Loucy (cell line): ENCODE data around the gene FBN1.

Source experiments
- H2AFZ ChIP-seq: fragments of 200-600 bp; sonication (generic); 2 replicates; pipeline ENCODE4 v1.6.0; 2016; ENCODE audit warnings: antibody characterized with exemption, mild to moderate bottlenecking, low read length, moderate library complexity
- H3F3A ChIP-seq: fragments of 200-600 bp; 2 replicates; pipeline ENCODE4 v1.6.0; 2016; ENCODE audit warnings: antibody characterized with exemption, low read depth, mild to moderate bottlenecking
- H3K27me3 ChIP-seq: fragments of 200-600 bp; sonication (generic); 2 replicates; pipeline ENCODE4 v1.6.1; 2014; ENCODE audit warnings: low read length, mild to moderate bottlenecking; ENCODE audit not compliant: insufficient read depth, poor library complexity, severe bottlenecking
- H3K36me3 ChIP-seq: fragments of 200-600 bp; sonication (generic); 2 replicates; pipeline ENCODE4 v1.6.1; 2016; ENCODE audit warnings: low read length; ENCODE audit not compliant: insufficient read depth
- H3K4me1 ChIP-seq: fragments of 200-600 bp; sonication (generic); 2 replicates; pipeline ENCODE4 v1.5.1; 2014; ENCODE audit warnings: low read length, mild to moderate bottlenecking; ENCODE audit not compliant: insufficient read depth, poor library complexity, severe bottlenecking
- H3K4me2 ChIP-seq: fragments of 200-600 bp; sonication (generic); 2 replicates; pipeline ENCODE4 v1.6.0; 2014; ENCODE audit warnings: antibody characterized with exemption, low read length, low read depth, mild to moderate bottlenecking; ENCODE audit not compliant: poor library complexity, severe bottlenecking
- H3K4me3 ChIP-seq: fragments of 200-600 bp; sonication (generic); 2 replicates; pipeline ENCODE4 v1.5.1; 2014; ENCODE audit warnings: low read length, mild to moderate bottlenecking, mixed read lengths; ENCODE audit not compliant: poor library complexity, severe bottlenecking
- H3K79me2 ChIP-seq: fragments of 200-600 bp; sonication (generic); 2 replicates; pipeline ENCODE4 v1.6.1; 2014; ENCODE audit warnings: low read length; ENCODE audit not compliant: insufficient read depth
- H3K9ac ChIP-seq: fragments of 200-600 bp; sonication (generic); 2 replicates; pipeline ENCODE4 v1.6.0; 2014; ENCODE audit warnings: mild to moderate bottlenecking, low read depth, low read length, moderate library complexity; ENCODE audit not compliant: poor library complexity, severe bottlenecking
- H3K9me2 ChIP-seq: fragments of 200-600 bp; sonication (generic); replicated peaks from 2 replicates; pipeline ENCODE4 v1.6.1; 2016; ENCODE audit warnings: low read depth, low read length, mixed read lengths
- H3K9me3 ChIP-seq: fragments of 200-600 bp; sonication (generic); 2 replicates; pipeline ENCODE4 v1.6.1; 2014; ENCODE audit warnings: mild to moderate bottlenecking, antibody characterized with exemption, low read length, low read depth; ENCODE audit not compliant: insufficient read depth
- H4K20me1 ChIP-seq: fragments of 200-600 bp; sonication (generic); 2 replicates; pipeline ENCODE4 v1.6.0; 2014; ENCODE audit warnings: antibody characterized with exemption, low read length, mild to moderate bottlenecking; ENCODE audit not compliant: insufficient read depth, poor library complexity, severe bottlenecking
- EZH2phosphoT487 ChIP-seq: fragments of 200-600 bp; IDR thresholded peaks from 2 replicates; pipeline ENCODE4 v1.6.1; 2018; ENCODE audit warnings: antibody characterized with exemption, mild to moderate bottlenecking, moderate library complexity, borderline replicate concordance
- TF ChIP-seq, protein P1 (sequence below): fragments of 200-600 bp; sonication (generic); conservative IDR thresholded peaks from 2 replicates; pipeline ENCODE4 v1.5.1; 2014; ENCODE audit warnings: mild to moderate bottlenecking, antibody characterized with exemption, low read length

FBN1 gene

DNA sequence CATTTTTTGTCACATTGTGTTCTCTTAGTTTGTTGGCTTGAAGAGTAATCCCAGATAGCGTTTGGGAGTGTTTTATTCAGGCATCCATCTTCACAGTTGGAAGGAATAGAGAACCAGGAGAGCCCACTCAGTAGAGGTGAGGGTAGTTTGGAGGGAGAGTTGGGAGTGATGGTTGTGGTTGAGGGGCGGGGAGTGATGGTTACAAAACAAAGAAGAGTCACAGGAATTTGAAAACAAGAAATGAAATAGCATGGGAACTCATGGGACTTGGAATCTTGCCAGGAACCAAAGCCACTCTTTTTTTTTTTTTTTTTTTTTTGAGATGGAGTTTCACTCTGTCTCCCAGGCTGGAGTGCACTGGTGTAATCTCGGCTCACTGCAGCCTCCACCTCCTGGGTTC is 278.0 kb downstream of the FBN1 start:
- Histone ChIP-seq H2AFZ (no peak overlapping the region), H4K20me1 (no peaks in the 10 kb centered on the region), H3K9me2 (no peaks in the 10 kb centered on the region), H3K4me3 (no peak overlapping the region), H3K36me3 (no peaks in the 10 kb centered on the region), H3K4me2 (no peak overlapping the region), H3K79me2 (no peaks in the 10 kb centered on the region), H3F3A (no peaks in the 10 kb centered on the region), H3K9me3 (no peaks in the 10 kb centered on the region), H3K27me3 (peaks cover 2% of the 10 kb centered on the region), H3K4me1 (no peaks in the 10 kb centered on the region), H3K9ac (no peak overlapping the region)
- no peak for TF ChIP-seq EZH2phosphoT487
- TF ChIP-seq, protein P1, sequence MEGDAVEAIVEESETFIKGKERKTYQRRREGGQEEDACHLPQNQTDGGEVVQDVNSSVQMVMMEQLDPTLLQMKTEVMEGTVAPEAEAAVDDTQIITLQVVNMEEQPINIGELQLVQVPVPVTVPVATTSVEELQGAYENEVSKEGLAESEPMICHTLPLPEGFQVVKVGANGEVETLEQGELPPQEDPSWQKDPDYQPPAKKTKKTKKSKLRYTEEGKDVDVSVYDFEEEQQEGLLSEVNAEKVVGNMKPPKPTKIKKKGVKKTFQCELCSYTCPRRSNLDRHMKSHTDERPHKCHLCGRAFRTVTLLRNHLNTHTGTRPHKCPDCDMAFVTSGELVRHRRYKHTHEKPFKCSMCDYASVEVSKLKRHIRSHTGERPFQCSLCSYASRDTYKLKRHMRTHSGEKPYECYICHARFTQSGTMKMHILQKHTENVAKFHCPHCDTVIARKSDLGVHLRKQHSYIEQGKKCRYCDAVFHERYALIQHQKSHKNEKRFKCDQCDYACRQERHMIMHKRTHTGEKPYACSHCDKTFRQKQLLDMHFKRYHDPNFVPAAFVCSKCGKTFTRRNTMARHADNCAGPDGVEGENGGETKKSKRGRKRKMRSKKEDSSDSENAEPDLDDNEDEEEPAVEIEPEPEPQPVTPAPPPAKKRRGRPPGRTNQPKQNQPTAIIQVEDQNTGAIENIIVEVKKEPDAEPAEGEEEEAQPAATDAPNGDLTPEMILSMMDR = no peak

DNA sequence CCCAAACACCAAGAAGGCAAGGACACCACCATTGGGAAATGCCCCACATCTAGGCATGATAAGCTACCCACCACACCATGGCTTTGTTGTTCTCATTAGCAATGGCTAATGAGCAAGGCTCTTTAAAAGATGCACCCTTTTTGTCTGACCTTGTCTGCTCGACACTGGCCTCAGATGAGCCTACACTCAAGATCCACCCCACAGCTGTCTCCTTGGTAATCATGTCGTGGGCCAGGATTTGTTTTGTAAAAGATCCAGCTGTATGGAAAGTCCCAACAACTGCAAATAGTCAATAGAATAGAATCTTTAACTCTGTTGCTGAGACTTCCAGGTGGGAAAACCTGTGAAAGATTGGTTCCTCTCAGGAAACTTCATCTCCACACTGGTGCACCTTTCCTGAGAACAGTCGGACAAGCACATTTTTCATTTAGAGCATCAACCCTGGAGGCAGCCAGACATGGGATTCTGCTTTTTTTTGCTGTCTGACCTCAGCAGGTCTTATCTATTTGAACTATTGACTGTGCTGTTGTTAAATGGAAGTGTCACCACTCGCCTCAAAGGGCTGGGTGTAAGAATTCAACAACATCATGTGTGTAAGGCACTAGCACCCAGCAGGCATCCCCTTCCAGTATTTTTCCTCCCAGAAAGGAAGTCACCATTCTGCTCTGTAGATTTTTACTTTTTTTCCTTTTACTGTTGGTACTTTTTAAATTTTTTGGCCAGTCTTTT is 278.8 kb downstream of the FBN1 start:
- TF ChIP-seq, protein P1 = no peak
- no peak for TF ChIP-seq EZH2phosphoT487
- H3K4me1 ChIP-seq = no peaks in the 10 kb centered on the region
- H3K9ac ChIP-seq = no peak overlapping the region
- H3K9me2 ChIP-seq = no peaks in the 10 kb centered on the region
- H3K4me2 ChIP-seq = no peak overlapping the region
- no peak overlapping the region for H3K4me3 ChIP-seq
- no peaks in the 10 kb centered on the region for H3K36me3 ChIP-seq
- no peaks in the 10 kb centered on the region for H3K9me3 ChIP-seq
- H2AFZ ChIP-seq = no peak overlapping the region
- H3K27me3 ChIP-seq = no peaks in the 10 kb centered on the region
- H4K20me1 ChIP-seq = no peaks in the 10 kb centered on the region
- no peaks in the 10 kb centered on the region for H3K79me2 ChIP-seq
- no peaks in the 10 kb centered on the region for H3F3A ChIP-seq

DNA sequence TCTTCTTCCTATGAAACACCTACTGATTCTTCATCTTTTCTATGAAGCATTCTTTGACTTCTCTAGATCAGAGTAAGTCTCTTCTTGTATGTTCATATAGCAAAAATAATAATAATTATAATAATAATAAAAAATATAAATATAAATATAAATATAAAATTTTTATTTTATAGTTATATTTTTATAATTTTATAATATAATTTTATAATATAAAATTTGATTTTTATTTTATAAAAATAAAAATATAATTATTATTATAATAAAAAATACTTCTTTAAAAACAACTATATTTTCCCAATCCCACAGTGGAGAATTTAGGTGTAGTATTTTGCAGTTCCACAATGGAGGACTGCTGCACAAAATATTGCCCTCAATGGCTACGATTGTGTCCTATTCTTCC is 279.9 kb downstream of the FBN1 start:
- H4K20me1 ChIP-seq = no peaks in the 10 kb centered on the region
- H3K9me3 ChIP-seq = no peaks in the 10 kb centered on the region
- H3K4me3 ChIP-seq = no peak overlapping the region
- H2AFZ ChIP-seq = no peak overlapping the region
- no peak overlapping the region for H3K9ac ChIP-seq
- H3K27me3 ChIP-seq = no peaks in the 10 kb centered on the region
- no peaks in the 10 kb centered on the region for H3K4me1 ChIP-seq
- no peak overlapping the region for H3K4me2 ChIP-seq
- TF ChIP-seq, protein P1 = no peak
- no peak for TF ChIP-seq EZH2phosphoT487
- H3K79me2 ChIP-seq = no peaks in the 10 kb centered on the region
- no peaks in the 10 kb centered on the region for H3F3A ChIP-seq
- no peaks in the 10 kb centered on the region for H3K36me3 ChIP-seq
- no peaks in the 10 kb centered on the region for H3K9me2 ChIP-seq
